A673 (cell line): ENCODE measurements around the gene LHFPL5.

Experiments used
- CTCF ChIP-seq: fragments of 300-800, 200-600 bp; sonication (generic); conservative IDR thresholded peaks from 2 replicates; pipeline ENCODE4 v1.5.1; 2017; ENCODE audit warnings: low read depth, mild to moderate bottlenecking, antibody characterized with exemption, low read length, moderate library complexity, mixed read lengths
- EZH2 ChIP-seq: fragments of 200-600 bp; sonication (generic); IDR thresholded peaks from 2 replicates; pipeline ENCODE4 v1.6.1; 2017; ENCODE audit warnings: borderline replicate concordance, low read depth, mild to moderate bottlenecking, mixed read lengths, antibody characterized with exemption, low read length; ENCODE audit not compliant: poor library complexity, severe bottlenecking

- no peak for TF ChIP-seq CTCF
- TF ChIP-seq EZH2: no peak
Observed at GRCh38 chr6:35784200-35784599, 21.0 kb upstream of the LHFPL5 start.
